Cardiac fibroblast (primary cell): Measurements from ENCODE around the gene VCAM1.
A peak's percentile ranks its signal among the peaks of the same experiment; 100 is the strongest.
"Not testable (repeated sequence)": the region's sequence is repeated elsewhere in the genome, so short reads cannot be mapped to it uniquely, and the experiment has no call there.

Experiments used
- DNase-seq, 2 donors: peaks; one replicate each; pipeline versions ENCODE4 v3.0.0 to v3.0.0-alpha.2; 2010; ENCODE audit warnings: low read depth in 2 of 2
- H3K4me3 ChIP-seq, 2 donors: replicated peaks in 1 of 2; 1 replicate in 1 of 2; 2 replicates in 1 of 2; pipeline ENCODE4 v1.5.1; 2011; ENCODE audit warnings: low read depth in 2 of 2, low read length in 2 of 2, mild to moderate bottlenecking in 2 of 2, moderate library complexity in 1 of 2
- TF ChIP-seq, protein P1 (sequence below): IDR thresholded peaks from one replicate; pipeline ENCODE4 v1.5.1; 2011; ENCODE audit warnings: low read depth, mild to moderate bottlenecking, low read length, inconsistent platforms

Gene VCAM1

DNA sequence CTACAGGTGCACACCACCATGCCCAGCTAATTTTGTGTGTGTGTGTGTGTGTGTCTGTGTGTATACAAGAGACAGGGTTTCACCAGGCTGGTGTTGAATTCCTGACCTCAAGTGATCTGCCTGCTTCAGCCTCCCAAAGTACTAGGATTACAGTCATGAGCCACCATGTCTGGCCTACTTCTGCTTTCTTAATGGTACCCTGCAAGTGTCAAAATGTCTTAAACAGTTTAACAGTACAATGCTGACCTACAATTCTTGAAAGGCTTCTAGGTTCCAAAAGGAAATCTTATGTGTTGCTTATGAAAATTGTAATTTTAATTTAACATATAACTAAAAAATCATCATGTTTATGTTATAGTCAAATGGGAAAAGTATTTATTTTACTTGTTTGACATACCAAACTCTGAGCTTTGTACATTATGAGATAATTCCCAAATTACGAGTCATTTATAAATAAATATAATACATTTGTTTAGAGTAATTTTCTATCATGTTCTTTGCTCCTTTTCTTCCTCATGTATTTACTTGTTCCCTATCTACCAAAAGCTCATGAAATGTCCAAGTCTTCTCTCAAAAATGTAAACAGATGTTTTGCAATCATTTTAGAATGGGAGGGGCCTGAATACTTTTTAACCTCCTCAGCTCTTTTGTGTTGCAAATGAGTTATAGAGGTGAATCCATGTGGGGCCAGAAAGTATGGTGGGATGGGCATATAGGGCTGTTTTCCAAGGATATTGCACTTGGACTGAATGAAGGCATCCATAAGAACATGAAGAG lies 8.4 kb upstream of the VCAM1 start:
- TF ChIP-seq, protein P1, sequence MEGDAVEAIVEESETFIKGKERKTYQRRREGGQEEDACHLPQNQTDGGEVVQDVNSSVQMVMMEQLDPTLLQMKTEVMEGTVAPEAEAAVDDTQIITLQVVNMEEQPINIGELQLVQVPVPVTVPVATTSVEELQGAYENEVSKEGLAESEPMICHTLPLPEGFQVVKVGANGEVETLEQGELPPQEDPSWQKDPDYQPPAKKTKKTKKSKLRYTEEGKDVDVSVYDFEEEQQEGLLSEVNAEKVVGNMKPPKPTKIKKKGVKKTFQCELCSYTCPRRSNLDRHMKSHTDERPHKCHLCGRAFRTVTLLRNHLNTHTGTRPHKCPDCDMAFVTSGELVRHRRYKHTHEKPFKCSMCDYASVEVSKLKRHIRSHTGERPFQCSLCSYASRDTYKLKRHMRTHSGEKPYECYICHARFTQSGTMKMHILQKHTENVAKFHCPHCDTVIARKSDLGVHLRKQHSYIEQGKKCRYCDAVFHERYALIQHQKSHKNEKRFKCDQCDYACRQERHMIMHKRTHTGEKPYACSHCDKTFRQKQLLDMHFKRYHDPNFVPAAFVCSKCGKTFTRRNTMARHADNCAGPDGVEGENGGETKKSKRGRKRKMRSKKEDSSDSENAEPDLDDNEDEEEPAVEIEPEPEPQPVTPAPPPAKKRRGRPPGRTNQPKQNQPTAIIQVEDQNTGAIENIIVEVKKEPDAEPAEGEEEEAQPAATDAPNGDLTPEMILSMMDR, result no peak
- H3K4me3 ChIP-seq, result no peak overlapping the region
- peak; percentile 42 to 54 for DNase-seq

DNA sequence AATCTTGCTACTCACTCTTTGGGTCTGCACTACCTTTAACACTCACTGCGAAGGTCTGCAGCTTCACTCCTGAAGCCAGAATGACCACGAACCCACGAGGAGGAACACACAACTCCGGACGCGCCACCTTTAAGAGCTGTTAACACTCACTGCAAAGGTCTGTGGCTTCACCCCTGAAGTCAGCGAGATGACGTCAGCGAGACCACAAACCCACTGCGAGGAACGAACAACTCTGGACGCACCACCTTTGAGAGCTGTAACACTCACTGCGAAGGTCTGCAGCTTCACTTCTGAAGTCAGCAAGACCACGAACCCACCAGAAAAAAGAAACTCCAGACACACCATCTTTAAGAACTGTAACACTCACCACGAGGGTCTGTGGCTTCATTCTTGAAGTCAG lies 6.5 kb upstream of the VCAM1 start:
- H3K4me3 ChIP-seq, DNase-seq: not testable (repeated sequence)

DNA sequence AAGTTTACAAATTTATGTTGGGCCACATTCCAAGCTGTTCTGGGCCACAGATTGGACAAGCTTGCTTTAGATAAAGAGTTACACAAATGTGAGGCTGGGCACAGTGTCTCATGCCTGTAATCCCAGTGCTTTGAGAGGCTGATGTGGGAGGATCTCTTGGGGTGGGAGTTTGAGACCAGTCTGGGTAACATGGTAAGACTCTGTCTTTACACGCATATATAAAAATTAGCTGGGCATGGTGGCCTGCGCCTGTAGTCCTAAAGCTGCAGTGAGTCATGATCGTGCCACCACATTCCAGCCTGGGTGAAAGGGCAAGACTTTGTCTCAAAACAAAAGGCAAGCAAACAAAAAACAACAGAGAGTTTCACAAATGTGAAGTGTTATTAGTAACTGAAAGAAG lies 5.9 kb upstream of the VCAM1 start:
- peak in 1 of 2 donors; percentile 40 for DNase-seq
- no peak overlapping the region for H3K4me3 ChIP-seq
- TF ChIP-seq, protein P1, result no peak

DNA sequence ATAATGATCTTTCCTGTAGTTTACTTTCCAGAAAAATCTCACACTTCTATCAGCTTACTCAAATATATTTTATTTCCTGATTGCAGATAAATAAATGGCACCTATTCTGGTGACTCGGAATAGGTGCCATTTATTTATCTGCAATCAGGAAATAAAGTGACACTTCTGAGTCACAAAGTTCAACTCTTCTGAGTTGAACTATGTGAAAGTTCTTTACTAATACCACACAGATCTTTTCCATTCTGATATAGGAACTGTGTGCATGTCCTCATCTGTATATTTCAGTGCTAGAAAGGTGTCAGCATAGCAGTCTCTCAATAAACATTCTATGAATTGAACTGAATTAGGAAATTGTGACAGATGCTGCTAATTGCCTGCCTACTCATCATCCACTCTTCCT lies 4.9 kb upstream of the VCAM1 start:
- no peak overlapping the region for H3K4me3 ChIP-seq
- DNase-seq, result no peak

DNA sequence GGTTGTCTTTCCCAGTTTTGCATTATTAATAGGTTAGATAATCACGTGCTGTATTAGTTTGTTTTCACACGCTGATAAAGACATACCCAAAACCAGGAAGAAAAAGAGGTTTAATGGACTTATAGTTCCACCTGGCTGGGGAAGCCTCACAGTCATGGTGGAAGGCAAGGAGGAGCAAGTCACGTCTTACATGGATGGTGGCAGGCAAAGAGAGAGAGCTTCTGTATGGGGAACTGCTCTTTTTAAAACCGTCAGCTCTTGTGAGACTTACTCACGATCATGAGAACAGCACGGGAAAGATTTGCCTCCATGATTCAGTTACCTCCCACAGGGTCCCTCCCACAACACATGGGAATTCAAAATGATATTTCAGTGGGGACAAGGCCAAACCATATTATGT lies 2.3 kb upstream of the VCAM1 start:
- no peak overlapping the region for H3K4me3 ChIP-seq
- TF ChIP-seq, protein P1, result no peak
- no peak for DNase-seq

More for the DNA sequence above, 4.9 kb upstream of the VCAM1 start:
- TF ChIP-seq, protein P1, result no peak

DNA sequence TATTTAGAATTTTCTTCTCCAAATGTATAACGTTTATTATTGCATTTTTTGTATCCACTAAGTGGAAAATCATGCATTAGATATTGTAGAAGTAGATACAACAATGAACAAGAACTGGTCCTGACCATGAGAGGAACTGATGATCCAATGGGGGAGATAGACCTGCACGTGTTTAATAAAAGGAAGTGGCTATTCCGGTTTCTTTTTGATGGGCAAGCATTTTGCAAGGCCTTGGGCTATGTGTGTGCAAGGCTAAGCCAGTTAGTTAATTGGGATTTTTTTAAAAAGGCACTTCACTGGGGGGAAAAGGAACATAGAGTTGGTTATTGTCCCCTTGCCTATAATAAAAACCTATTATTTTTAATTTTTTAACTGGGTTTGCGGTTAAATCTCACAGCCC lies 961 bp upstream of the VCAM1 start:
- TF ChIP-seq, protein P1, result no peak
- no peak overlapping the region for H3K4me3 ChIP-seq
- DNase-seq, result no peak

DNA sequence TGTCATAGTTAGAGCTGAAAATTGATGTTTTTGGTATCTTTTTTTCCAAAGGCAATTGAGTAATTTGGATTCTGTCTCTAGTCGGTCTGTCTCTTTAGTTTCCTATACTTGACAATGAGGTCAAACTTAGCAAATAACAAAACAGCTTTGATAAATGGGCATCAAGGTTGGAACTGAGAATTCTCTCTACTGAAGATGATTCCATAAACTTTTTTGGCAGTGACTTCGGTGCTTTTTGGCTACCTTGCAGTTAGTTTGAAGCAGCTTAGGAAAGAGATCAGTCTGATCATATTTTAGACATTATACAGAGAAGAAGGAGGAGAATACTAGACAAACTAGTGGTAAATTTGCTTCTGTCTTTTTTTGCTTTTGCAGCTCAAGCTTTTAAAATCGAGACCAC lies 559 bp downstream of the VCAM1 start:
- DNase-seq, result no peak
- TF ChIP-seq, protein P1, result no peak
- peak overlapping the region in 1 of 2 donors; percentile 8 for H3K4me3 ChIP-seq
